Testis (tissue), 2 donors: ENCODE measurements around the gene NIPAL1.

Source experiments
- POLR2A ChIP-seq: fragments of 450-650 bp; IDR thresholded peaks from one replicate; pipeline ENCODE4 v1.6.1; 2017; ENCODE audit warnings: antibody characterized with exemption, mild to moderate bottlenecking, moderate library complexity
- TF ChIP-seq, protein P1 (sequence below), 3 experiments: fragments of 450-650 bp in 2 of 3; fragments of 200-600 bp in 1 of 3; sonication (generic) in 1 of 3; IDR thresholded peaks; one replicate each; pipeline ENCODE4 v1.5.1; 2016 to 2019; ENCODE audit warnings: antibody characterized with exemption in 3 of 3, mild to moderate bottlenecking in 2 of 3, moderate library complexity in 1 of 3

DNA sequence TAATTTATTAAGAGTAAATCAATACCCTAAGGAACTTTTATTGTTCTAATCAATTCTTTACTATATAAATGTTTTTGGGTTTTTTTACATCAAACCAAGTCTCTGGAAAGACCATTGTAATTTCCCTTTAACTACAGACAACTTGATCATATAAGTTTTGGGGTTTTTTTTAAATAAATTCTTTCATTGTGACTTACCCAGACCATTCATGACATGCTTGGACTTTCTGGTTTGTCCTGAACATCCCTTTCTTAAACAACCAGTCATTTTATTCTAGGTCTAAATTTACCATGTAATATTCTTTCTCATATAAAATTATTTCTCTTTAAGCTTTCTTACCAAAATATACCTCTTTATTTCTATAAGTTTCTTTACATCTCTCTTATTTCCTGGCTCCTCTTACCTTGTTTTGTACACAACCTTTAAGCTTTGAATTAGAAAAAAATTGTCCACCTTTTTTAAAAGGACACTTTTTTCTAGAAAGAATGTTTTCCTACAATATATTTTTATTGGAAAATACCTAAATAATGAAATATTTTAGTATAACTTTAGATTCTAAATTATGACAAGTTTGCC lies 8.5 kb upstream of the NIPAL1 start:
- TF ChIP-seq, protein P1, sequence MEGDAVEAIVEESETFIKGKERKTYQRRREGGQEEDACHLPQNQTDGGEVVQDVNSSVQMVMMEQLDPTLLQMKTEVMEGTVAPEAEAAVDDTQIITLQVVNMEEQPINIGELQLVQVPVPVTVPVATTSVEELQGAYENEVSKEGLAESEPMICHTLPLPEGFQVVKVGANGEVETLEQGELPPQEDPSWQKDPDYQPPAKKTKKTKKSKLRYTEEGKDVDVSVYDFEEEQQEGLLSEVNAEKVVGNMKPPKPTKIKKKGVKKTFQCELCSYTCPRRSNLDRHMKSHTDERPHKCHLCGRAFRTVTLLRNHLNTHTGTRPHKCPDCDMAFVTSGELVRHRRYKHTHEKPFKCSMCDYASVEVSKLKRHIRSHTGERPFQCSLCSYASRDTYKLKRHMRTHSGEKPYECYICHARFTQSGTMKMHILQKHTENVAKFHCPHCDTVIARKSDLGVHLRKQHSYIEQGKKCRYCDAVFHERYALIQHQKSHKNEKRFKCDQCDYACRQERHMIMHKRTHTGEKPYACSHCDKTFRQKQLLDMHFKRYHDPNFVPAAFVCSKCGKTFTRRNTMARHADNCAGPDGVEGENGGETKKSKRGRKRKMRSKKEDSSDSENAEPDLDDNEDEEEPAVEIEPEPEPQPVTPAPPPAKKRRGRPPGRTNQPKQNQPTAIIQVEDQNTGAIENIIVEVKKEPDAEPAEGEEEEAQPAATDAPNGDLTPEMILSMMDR (IDR thresholded peaks at IDR 0.05) = no peak
- no peak for TF ChIP-seq POLR2A
